HG03196 (cell line): ENCODE data around the gene RAD51B.

Experiments
- ATAC-seq: cut with Tn5 transposase; IDR thresholded peaks from one replicate; pipeline ENCODE4 v1.9.1; 2021; ENCODE audit not compliant: unreplicated experiment

RAD51B gene

DNA sequence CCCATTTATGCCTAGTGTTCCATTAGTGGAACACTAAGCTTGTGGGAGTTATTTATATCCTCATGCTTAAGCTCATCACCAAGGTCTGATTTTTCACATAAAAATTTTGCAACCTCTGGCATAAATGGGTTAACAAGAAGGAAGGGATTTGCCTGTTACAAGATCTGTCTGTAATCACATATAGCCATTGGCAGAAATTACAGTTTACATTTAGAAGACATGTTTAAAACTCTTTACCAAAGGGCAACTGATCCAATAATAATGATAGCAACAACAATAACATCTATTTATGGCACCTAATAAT is 550.4 kb downstream of the RAD51B start:
- ATAC-seq: no peak

DNA sequence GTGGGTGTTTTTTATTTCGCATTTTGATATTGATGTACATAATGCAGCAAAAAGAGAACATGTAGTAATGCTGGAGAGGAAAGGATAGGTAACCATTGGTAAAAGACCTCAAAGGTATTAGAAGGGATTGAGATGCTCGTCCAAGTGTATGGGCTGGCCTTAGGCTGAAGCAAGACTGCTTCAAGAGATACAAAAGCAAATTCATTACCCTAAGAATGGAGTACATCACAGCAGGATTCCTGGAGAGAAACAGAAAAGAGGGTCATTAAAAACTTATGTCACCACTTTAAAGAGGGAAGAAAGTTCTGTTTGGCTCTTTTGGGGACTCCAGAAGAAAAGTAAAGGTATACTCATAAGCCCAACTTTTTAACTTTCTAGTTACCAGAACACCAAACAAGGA is 552.8 kb downstream of the RAD51B start:
- ATAC-seq: no peak

DNA sequence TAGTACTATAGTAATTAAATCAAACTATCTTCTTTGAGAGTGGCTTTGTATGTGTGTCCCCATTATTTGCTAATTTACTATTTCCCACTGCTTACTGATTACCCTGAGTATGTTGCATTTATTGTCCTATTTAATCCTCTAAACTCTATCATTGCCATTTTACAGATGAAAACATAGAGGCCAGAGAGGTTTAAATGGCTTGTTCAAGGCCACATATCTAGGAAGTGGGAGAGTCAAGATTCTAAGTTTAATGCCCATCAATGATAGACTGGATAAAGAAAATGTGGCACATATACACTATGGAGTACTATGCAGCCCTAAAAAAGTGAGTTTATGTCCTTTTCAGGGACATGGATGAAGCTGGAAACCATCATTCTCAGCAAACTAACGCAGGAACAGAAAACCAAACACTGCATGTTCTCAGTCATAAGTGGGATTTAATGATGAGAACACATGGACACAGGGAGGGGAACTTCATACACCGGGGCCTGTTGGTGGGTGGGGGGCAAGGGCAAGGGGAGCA is 553.6 kb downstream of the RAD51B start:
- ATAC-seq: no peak

- no peak for ATAC-seq
Observed at GRCh38 chr14:68373847-68374444, 554.4 kb downstream of the RAD51B start.

GRCh38 chr14:68374682-68375081 is 555.1 kb downstream of the RAD51B start:
- ATAC-seq: no peak

DNA sequence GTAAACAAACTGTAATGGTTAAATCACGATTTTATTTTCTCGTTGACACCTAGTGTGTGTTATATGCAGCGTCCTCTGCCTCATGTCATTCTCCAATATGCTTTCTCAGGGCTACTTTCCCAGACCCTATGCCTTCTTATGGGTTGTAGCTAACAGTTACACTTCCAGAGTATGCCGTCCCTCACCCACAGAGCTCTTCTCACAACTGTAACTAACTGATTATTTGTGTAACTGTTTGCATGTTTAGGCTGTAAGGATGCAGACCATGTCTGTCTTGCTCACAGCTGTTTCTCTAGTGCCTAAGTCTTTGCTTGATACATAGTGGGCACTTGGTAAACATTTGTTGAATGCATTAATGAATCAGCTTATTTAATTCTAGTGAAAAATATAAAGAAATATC is 555.8 kb downstream of the RAD51B start:
- ATAC-seq: no peak

DNA sequence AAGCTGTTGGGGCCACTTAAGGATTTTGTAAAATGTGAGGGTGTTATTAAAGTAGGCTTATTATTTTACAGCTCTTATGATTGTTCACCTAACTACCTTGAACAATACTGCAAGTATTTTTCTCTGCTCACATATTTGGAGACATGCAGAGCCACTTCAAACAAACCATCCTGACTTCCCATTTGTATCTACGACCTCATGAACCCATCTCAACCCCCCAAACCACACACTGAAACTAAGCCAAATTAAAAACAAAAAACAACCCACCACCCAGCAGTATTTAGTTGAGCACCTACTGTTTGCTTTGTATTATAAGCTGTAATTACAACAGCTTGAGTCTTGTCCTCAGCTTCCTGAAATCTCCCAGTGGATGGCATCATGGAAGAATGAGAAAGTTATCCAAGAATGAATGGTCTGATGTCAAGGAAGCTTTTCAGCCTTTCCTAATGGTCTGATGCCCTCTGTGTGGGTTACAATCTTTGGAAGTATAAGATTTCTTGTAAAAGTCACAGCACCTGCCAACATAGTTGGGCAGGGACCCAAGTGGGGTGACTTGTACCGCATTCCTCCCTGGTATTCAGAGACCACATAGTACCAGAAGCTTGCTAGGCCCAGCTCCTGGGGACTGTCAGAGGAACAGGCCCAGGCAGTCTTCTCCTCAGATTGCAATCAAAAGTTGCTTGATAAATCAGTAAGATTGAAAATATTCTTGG is 556.6 kb downstream of the RAD51B start:
- ATAC-seq: no peak

GRCh38 chr14:68377006-68377405 is 557.4 kb downstream of the RAD51B start:
- no peak for ATAC-seq

- ATAC-seq: no peak
Observed at GRCh38 chr14:68377459-68377858, 557.9 kb downstream of the RAD51B start.

- no peak for ATAC-seq
Observed at GRCh38 chr14:68379510-68380328, 560.1 kb downstream of the RAD51B start.

GRCh38 chr14:68380329-68380741 is 560.8 kb downstream of the RAD51B start:
- peak; percentile 52 for ATAC-seq

DNA sequence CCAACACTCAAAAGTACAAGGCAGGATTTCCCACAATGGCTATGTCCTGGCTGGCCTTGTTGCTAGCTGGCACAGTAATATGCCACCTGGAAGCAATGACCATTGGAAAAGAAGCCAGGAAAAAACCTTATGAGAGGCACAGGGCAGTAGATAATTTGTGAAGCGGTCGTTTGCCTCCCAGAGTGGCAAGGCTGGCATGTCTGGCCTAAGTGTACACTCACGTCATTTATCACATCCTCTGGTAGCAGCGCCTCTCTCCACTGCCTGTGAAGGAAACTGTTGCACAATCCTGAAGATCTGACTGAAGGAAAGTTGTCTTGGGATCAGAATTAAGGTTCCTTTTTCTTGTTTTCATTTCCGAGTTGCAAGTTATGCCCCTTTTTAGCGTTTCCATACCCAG is 564.8 kb downstream of the RAD51B start:
- no peak for ATAC-seq

- ATAC-seq: no peak
Observed at GRCh38 chr14:68384881-68385280, 565.3 kb downstream of the RAD51B start.

DNA sequence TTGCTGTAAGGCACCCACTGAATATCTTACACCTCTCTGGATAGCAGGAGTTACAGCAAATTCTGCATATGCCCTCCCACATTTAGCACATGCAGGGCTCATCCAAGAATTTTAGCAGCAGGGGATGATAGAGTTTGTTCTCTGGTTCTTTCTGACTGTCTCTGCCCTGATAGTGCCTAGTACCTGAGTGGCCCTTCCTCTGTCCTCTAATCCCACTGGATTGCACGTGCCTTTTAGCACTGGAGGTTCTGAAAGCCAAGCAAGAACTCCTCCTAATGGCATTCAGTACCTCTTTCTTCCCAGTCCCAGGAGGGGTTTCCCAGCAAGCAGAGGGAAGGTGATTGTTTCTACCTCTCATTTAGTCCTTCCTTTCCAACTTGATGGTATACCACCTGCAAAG is 566.9 kb downstream of the RAD51B start:
- ATAC-seq: no peak

- no peak for ATAC-seq
Observed at GRCh38 chr14:68386950-68387779, 567.6 kb downstream of the RAD51B start.

DNA sequence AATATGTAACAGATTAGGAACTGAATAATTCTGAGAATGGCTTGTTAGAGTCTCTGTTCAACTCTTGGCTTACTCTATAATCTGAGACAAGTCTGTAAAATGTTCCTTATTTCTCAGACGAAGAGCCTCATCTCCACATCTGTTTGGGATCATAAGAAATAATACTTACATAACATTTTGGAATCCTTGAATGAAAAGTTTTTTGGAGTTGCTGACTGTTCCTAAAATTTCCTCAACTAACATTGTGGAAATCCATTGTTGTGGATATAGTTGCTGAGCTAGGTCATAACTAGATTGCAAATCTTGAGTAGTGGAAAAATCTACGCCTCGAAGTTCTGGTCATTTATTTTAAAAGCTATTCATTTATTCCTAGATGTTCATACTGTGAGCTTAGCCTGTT is 570.4 kb downstream of the RAD51B start:
- no peak for ATAC-seq

GRCh38 chr14:68390741-68391140 is 571.2 kb downstream of the RAD51B start:
- no peak for ATAC-seq

- no peak for ATAC-seq
Observed at GRCh38 chr14:68391311-68392014, 571.9 kb downstream of the RAD51B start.

- ATAC-seq: no peak
Observed at GRCh38 chr14:68392393-68393141, 573.0 kb downstream of the RAD51B start.

- ATAC-seq: no peak
Observed at GRCh38 chr14:68393259-68393658, 573.7 kb downstream of the RAD51B start.
